Body of pancreas (tissue), 4 donors: ENCODE measurements around the gene RYR3. TPM values are rescaled to one million over a fixed set of nuclear protein-coding genes. Genes with fewer than 3 reads are reported as not detected.

Experiments used
- ATAC-seq: fragments of 150-250 bp; one replicate; pipeline ENCODE4 v1.9.1; 2016
- DNase-seq, 4 donors: peaks; one replicate each; pipeline ENCODE4 v3.0.0-alpha.2; 2019
- H3K27ac ChIP-seq, 4 donors: fragments of 200-600 bp; sonication (generic); 1 replicate in 3 of 4; 2 replicates in 1 of 4; pipeline versions ENCODE4 v1.5.1 to v1.6.1; 2016 to 2019; ENCODE audit warnings: mild to moderate bottlenecking in 1 of 4, mixed read lengths in 1 of 4, moderate library complexity in 1 of 4
- H3K27me3 ChIP-seq, 2 donors: fragments of 200-600 bp; sonication (generic); one replicate each; pipeline ENCODE4 v1.6.0; 2016; ENCODE audit warnings: mild to moderate bottlenecking in 1 of 2
- H3K36me3 ChIP-seq, 2 donors: fragments of 200-600 bp; sonication (generic); replicated peaks in 1 of 2; 2 replicates each; pipeline ENCODE4 v1.5.1; 2016; ENCODE audit warnings: low read depth in 2 of 2; ENCODE audit not compliant: insufficient read depth in 1 of 2
- H3K4me1 ChIP-seq: fragments of 200-600 bp; sonication (generic); one replicate; pipeline ENCODE4 v1.6.0; 2016
- H3K4me3 ChIP-seq, 2 donors: fragments of 200-600 bp; sonication (generic); 1 replicate in 1 of 2; 2 replicates in 1 of 2; pipeline ENCODE4 v1.5.1; 2016 to 2019
- H3K9me3 ChIP-seq, 3 donors: fragments of 200-600 bp; sonication (generic); 1 replicate in 2 of 3; 2 replicates in 1 of 3; pipeline ENCODE4 v1.5.1; 2016
- POLR2A ChIP-seq, 3 donors: fragments of 450-650 bp; IDR thresholded peaks; one replicate each; pipeline ENCODE4 v1.6.1; 2016; ENCODE audit warnings: antibody characterized with exemption in 3 of 3, mild to moderate bottlenecking in 2 of 3
- WGBS, 2 donors: methylation state at CpG; one replicate each; pipeline ENCODE4 v1.1.5; 2017; 5-methylcytosine and 5-hydroxymethylcytosine counted together
- intact Hi-C: fragments of 100-400 bp; cut with DNase I; formaldehyde crosslinking; loops from one replicate; pipeline ENCODE4 v1.15.1; 2023
- total RNA-seq, 2 donors: library from RNA; depleted of rRNA; stranded (reverse); fragments of >200 nt; gene quantifications; one replicate each; pipeline ENCODE4 v1.1.0, GENCODE V29; 2016
- TF ChIP-seq, protein P1 (sequence below), 7 experiments: fragments of 450-650 bp in 4 of 7; fragments of 200-600 bp in 3 of 7; sonication (generic) in 3 of 7; IDR thresholded peaks; one replicate each; pipeline ENCODE4 v1.5.1; 2016 to 2019; ENCODE audit warnings: antibody characterized with exemption in 7 of 7

Gene RYR3
- total RNA-seq, 2 donors from 2014 or later, result 0.26 to 0.66 TPM

DNA sequence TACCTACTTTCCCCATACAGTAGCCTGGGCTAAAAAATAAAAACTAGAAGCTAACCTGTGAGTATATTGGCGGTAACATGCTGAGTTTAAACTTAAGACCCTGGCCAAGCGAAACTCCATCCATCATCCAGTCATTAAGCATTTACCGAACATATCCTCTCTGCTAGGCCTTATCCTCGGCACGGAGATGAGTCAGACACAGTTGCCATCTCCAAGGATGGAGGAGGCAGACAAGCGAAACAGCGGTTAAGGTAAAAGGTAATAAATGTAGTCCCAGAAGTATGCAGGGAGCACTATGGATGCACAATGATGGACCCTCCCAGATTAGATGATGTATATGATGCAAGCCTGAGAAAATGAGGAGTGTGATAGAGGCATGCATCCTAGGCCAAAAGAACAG is 143.6 kb downstream of the RYR3 start:
- intact Hi-C loops, result no loop called here
- DNase-seq (no peak), ATAC-seq (no peak)
- Histone ChIP-seq H3K4me3 (no peak overlapping the region), H3K27me3 (no peaks in the 10 kb centered on the region), H3K36me3 (no peaks in the 10 kb centered on the region), H3K4me1 (no peaks in the 10 kb centered on the region), H3K27ac (no peak overlapping the region), H3K9me3 (no peaks in the 10 kb centered on the region)
- 79 to 88% methylated on average over 7 of the region's 7 CpGs for WGBS, 2 donors
- TF ChIP-seq, protein P1, sequence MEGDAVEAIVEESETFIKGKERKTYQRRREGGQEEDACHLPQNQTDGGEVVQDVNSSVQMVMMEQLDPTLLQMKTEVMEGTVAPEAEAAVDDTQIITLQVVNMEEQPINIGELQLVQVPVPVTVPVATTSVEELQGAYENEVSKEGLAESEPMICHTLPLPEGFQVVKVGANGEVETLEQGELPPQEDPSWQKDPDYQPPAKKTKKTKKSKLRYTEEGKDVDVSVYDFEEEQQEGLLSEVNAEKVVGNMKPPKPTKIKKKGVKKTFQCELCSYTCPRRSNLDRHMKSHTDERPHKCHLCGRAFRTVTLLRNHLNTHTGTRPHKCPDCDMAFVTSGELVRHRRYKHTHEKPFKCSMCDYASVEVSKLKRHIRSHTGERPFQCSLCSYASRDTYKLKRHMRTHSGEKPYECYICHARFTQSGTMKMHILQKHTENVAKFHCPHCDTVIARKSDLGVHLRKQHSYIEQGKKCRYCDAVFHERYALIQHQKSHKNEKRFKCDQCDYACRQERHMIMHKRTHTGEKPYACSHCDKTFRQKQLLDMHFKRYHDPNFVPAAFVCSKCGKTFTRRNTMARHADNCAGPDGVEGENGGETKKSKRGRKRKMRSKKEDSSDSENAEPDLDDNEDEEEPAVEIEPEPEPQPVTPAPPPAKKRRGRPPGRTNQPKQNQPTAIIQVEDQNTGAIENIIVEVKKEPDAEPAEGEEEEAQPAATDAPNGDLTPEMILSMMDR (IDR thresholded peaks at IDR 0.05), result no peak
- TF ChIP-seq POLR2A (IDR thresholded peaks at IDR 0.05), result no peak

DNA sequence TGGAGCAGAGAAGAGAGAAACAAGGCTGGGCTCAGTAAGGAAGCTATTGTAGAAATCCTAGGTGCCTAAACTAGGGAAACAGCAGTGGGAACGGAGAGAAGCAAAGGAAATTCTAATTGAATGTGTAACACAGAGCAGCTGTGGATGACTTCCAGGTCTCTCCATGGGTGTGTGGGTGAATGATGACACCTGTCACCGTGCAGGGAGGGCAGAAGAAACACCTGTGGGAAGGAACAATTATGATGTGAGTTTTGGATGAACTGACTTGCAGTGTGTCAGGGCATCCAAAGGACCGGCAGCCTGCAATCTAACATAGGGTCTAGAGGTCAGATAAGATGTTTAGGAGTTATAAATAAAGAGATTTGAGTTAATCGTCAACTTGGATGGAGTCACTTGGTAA is 144.2 kb downstream of the RYR3 start:
- no peaks in the 10 kb centered on the region for H3K36me3 ChIP-seq
- no peak overlapping the region for H3K27ac ChIP-seq
- intact Hi-C loops, result no loop called here
- ATAC-seq (no peak), DNase-seq (no peak)
- no peak for TF ChIP-seq POLR2A (IDR thresholded peaks at IDR 0.05)
- TF ChIP-seq, protein P1 (IDR thresholded peaks at IDR 0.05), result no peak
- no peaks in the 10 kb centered on the region for H3K4me1 ChIP-seq
- no peak overlapping the region for H3K4me3 ChIP-seq
- H3K9me3 ChIP-seq, result no peaks in the 10 kb centered on the region
- no peaks in the 10 kb centered on the region for H3K27me3 ChIP-seq
- 15 to 17% methylated on average over 4 of the region's 4 CpGs for WGBS, 2 donors

DNA sequence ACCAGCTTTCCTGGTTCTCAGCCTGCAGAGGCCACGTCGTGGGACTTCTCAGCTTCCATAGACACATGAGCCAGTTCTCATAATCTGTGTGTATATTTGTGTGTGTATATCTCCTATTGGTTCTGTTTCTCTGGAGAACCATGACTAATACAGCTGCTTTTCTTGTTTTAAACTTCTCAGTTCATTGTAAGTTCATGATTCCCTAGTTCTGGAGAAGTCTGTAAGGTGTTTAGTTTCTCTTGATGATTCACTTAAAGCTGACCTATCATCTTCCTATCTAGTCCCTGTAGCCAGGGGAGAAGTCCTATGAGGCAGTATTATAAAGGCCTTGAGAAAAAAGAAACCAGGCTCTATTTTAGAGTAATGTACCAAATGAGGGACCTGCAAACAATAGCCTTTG is 147.7 kb downstream of the RYR3 start:
- Histone ChIP-seq H3K9me3 (no peaks in the 10 kb centered on the region), H3K27me3 (no peaks in the 10 kb centered on the region), H3K27ac (no peak overlapping the region), H3K36me3 (no peaks in the 10 kb centered on the region), H3K4me3 (no peak overlapping the region), H3K4me1 (no peaks in the 10 kb centered on the region)
- intact Hi-C loops, result no loop called here
- no peak for TF ChIP-seq POLR2A (IDR thresholded peaks at IDR 0.05)
- TF ChIP-seq, protein P1 (IDR thresholded peaks at IDR 0.05), result no peak
- WGBS, 2 donors, result 52 to 53% methylated on average over 2 of the region's 2 CpGs
- DNase-seq (no peak), ATAC-seq (no peak)

DNA sequence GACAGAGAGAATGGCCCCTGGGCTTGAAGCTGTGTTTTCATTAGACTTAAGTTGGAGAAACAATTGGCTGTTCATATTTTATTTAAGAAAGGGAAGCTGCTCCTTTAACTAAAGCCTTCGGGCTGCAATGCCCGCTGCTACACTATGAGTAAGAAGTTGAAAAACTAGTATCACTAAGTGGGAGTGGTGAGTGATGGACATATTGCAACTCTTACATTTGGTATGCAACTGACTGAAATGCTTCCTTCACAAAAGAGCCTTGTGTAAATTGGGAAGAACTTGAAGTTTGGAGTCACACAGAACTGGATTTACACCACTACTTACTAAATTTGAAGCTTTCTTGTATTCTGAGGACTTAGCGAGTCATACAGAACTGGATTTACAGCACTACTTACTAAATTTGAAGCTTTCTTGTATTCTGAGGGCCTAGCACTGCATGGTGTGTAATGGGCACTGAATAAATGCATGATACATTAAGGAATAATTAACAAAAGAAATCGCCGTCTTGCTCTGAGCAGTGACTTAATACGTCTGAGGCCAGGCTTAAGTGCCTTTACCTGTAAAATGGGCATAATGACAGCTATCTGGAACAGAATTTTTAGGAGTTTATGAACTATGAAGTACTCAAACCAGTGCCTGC is 149.5 kb downstream of the RYR3 start:
- no peak for TF ChIP-seq POLR2A (IDR thresholded peaks at IDR 0.05)
- TF ChIP-seq, protein P1 (IDR thresholded peaks at IDR 0.05), result no peak
- Histone ChIP-seq H3K36me3 (no peaks in the 10 kb centered on the region), H3K9me3 (no peaks in the 10 kb centered on the region), H3K27ac (no peak overlapping the region), H3K4me3 (no peak overlapping the region), H3K27me3 (no peaks in the 10 kb centered on the region), H3K4me1 (no peaks in the 10 kb centered on the region)
- intact Hi-C loops, result no loop called here
- ATAC-seq, result no peak
- WGBS, 2 donors, result 78 to 80% methylated on average over 6 of the region's 6 CpGs
- DNase-seq, result no peak

- H3K27me3 ChIP-seq, result no peaks in the 10 kb centered on the region
- no peak overlapping the region for H3K4me3 ChIP-seq
- H3K4me1 ChIP-seq, result no peaks in the 10 kb centered on the region
- TF ChIP-seq POLR2A (IDR thresholded peaks at IDR 0.05), result no peak
- TF ChIP-seq, protein P1 (IDR thresholded peaks at IDR 0.05), result no peak
- ATAC-seq (no peak), DNase-seq (no peak)
- WGBS, 2 donors, result 41 to 65% methylated on average over 2 of the region's 2 CpGs
- no peaks in the 10 kb centered on the region for H3K9me3 ChIP-seq
- no peak overlapping the region for H3K27ac ChIP-seq
- no peaks in the 10 kb centered on the region for H3K36me3 ChIP-seq
- intact Hi-C loops, result no loop called here
These were observed 150.9 kb downstream of the RYR3 start for GRCh38 chr15:33461671-33462070.
